GM12875 (cell line): Measurements from ENCODE around the gene EML4.
"Not testable (repeated sequence)": the region's sequence is repeated elsewhere in the genome, so short reads cannot be mapped to it uniquely, and the experiment has no call there.

Experiments used
- H3K4me3 ChIP-seq: one replicate; pipeline ENCODE4 v1.5.1; 2011; ENCODE audit warnings: low read depth, low read length, control low read depth
- CTCF ChIP-seq: IDR thresholded peaks from 2 replicates; pipeline ENCODE4 v1.5.1; 2011; ENCODE audit warnings: low read depth, mild to moderate bottlenecking, control low read depth, inconsistent platforms, low read length, moderate library complexity, borderline replicate concordance; ENCODE audit not compliant: insufficient read depth

The EML4 gene

GRCh38 chr2:42170619-42171395 is 1.7 kb downstream of the EML4 start:
- H3K4me3 ChIP-seq, result peak overlapping the region; percentile 88
- no peak for TF ChIP-seq CTCF

GRCh38 chr2:42171396-42171980 is 2.3 kb downstream of the EML4 start:
- TF ChIP-seq CTCF, result no peak
- H3K4me3 ChIP-seq, result no peak overlapping the region

GRCh38 chr2:42172020-42172419 is 2.9 kb downstream of the EML4 start:
- no peak for TF ChIP-seq CTCF
- no peak overlapping the region for H3K4me3 ChIP-seq

GRCh38 chr2:42172566-42172965 is 3.4 kb downstream of the EML4 start:
- no peak overlapping the region for H3K4me3 ChIP-seq
- no peak for TF ChIP-seq CTCF

GRCh38 chr2:42173467-42173866 is 4.3 kb downstream of the EML4 start:
- not testable (repeated sequence) for H3K4me3 ChIP-seq

GRCh38 chr2:42176992-42177738 is 8.0 kb downstream of the EML4 start:
- no peak for TF ChIP-seq CTCF
- H3K4me3 ChIP-seq, result no peak overlapping the region

GRCh38 chr2:42178335-42178734 is 9.2 kb downstream of the EML4 start:
- no peak overlapping the region for H3K4me3 ChIP-seq
- TF ChIP-seq CTCF, result no peak
